Thyroid gland (tissue), 4 donors: Measurements from ENCODE around the gene CASP8AP2.

Experiments used
- CTCF ChIP-seq, 6 experiments: fragments of 200-600 bp in 3 of 6; fragments of 450-650 bp in 3 of 6; sonication (generic) in 3 of 6; IDR thresholded peaks; one replicate each; pipeline ENCODE4 v1.5.1; 2016 to 2019; ENCODE audit warnings: antibody characterized with exemption in 6 of 6, mild to moderate bottlenecking in 2 of 6, inconsistent platforms in 1 of 6, moderate library complexity in 1 of 6
- POLR2A ChIP-seq, 2 donors: fragments of 450-650 bp; IDR thresholded peaks; one replicate each; pipeline ENCODE4 v1.6.1; 2017; ENCODE audit warnings: antibody characterized with exemption in 2 of 2, mild to moderate bottlenecking in 2 of 2, moderate library complexity in 1 of 2

GRCh38 chr6:89794324-89794723 lies 35.4 kb upstream of the CASP8AP2 start:
- TF ChIP-seq CTCF (IDR thresholded peaks at IDR 0.05) (no peak), POLR2A (IDR thresholded peaks at IDR 0.05) (no peak)
